OCI-LY7 (cell line): ENCODE data around the gene MAPRE3. TPM values are rescaled to one million over a fixed set of nuclear protein-coding genes. Genes with fewer than 3 reads are reported as not detected.

Source experiments
- BruUV-seq: library from RNA; stranded (reverse); fragments of 400-500 nt; replicated peaks from 2 replicates; lab custom pipeline; 2021; lab: Mats Ljungman, UMichigan
- CTCF ChIA-PET: fragments of 300-600 bp; sonication (Branson Sonifier 250); formaldehyde crosslinking; loops from one replicate; lab custom pipeline; 2022; ENCODE audit warnings: antibody characterized with exemption; ENCODE audit not compliant: unreplicated experiment; lab: Charles Lee
- POLR2A ChIA-PET: fragments of 300-600 bp; sonication (Branson Sonifier 250); formaldehyde crosslinking; loops from one replicate; lab custom pipeline; 2022; ENCODE audit warnings: antibody characterized with exemption; lab: Charles Lee
- DNase-seq: peaks from one replicate; pipeline ENCODE4 v3.0.0-alpha.2; 2015; ENCODE audit warnings: low spot score
- H2AFZ ChIP-seq: fragments of 200-600 bp; sonication (generic), shearing (Covaris generic); 2 replicates; pipeline ENCODE4 v1.6.1; 2014; ENCODE audit warnings: mild to moderate bottlenecking, antibody characterized with exemption, low read length, moderate library complexity
- H3K27ac ChIP-seq: fragments of 200-600 bp; sonication (generic); 2 replicates; pipeline ENCODE4 v1.5.1; 2014; ENCODE audit warnings: mixed run types, low read depth, mild to moderate bottlenecking, moderate library complexity, low read length, inconsistent platforms; ENCODE audit not compliant: poor library complexity, severe bottlenecking
- H3K36me3 ChIP-seq: fragments of 200-600 bp; sonication (generic); 2 replicates; pipeline ENCODE4 v1.6.1; 2014; ENCODE audit warnings: mild to moderate bottlenecking, antibody characterized with exemption, low read length, moderate library complexity, mixed read lengths; ENCODE audit not compliant: insufficient read depth
- H3K4me1 ChIP-seq: fragments of 200-600 bp; sonication (generic); 2 replicates; pipeline ENCODE4 v1.5.1; 2014; ENCODE audit warnings: mild to moderate bottlenecking, low read length; ENCODE audit not compliant: insufficient read depth, poor library complexity, severe bottlenecking
- H3K4me2 ChIP-seq: fragments of 200-600 bp; sonication (generic); 2 replicates; pipeline ENCODE4 v1.6.1; 2014; ENCODE audit warnings: mild to moderate bottlenecking, low read length
- H3K4me3 ChIP-seq: fragments of 200-600 bp; sonication (generic); 2 replicates; pipeline ENCODE4 v1.5.1; 2014; ENCODE audit warnings: mild to moderate bottlenecking, low read depth, low read length; ENCODE audit not compliant: poor library complexity, severe bottlenecking
- H3K79me2 ChIP-seq: fragments of 200-600 bp; sonication (generic); 2 replicates; pipeline ENCODE4 v1.6.1; 2016; ENCODE audit warnings: low read depth, mild to moderate bottlenecking, low read length, moderate library complexity, mixed read lengths; ENCODE audit not compliant: insufficient read depth
- H3K9me2 ChIP-seq: fragments of 200-600 bp; sonication (generic); 2 replicates; pipeline ENCODE4 v1.6.1; 2016; ENCODE audit warnings: mild to moderate bottlenecking, low read length, mixed read lengths; ENCODE audit not compliant: insufficient read depth
- H3K9me3 ChIP-seq: fragments of 200-600 bp; sonication (generic); 2 replicates; pipeline ENCODE4 v1.6.1; 2014; ENCODE audit warnings: mild to moderate bottlenecking, mixed run types, low read length, mixed read lengths
- H4K20me1 ChIP-seq: fragments of 200-600 bp; sonication (generic); 2 replicates; pipeline ENCODE4 v1.6.1; 2014; ENCODE audit warnings: mild to moderate bottlenecking, antibody characterized with exemption, low read length, moderate library complexity, mixed read lengths; ENCODE audit not compliant: insufficient read depth
- CTCF ChIP-seq: fragments of 200-600 bp; sonication (generic); conservative IDR thresholded peaks from 2 replicates; pipeline ENCODE4 v1.5.1; 2014; ENCODE audit warnings: mild to moderate bottlenecking, antibody characterized with exemption, low read length, moderate library complexity, mixed read lengths
- EZH2phosphoT487 ChIP-seq: fragments of 200-600 bp; sonication (generic); IDR thresholded peaks from 2 replicates; pipeline ENCODE4 v1.6.1; 2018; ENCODE audit warnings: low read depth, borderline replicate concordance, mild to moderate bottlenecking, mixed run types, antibody characterized with exemption, low read length, moderate library complexity, mixed read lengths
- intact Hi-C: fragments of 100-400 bp; cut with micrococcal nuclease; formaldehyde crosslinking; loops from one replicate; pipeline ENCODE4 v1.10.0; 2022; ENCODE audit not compliant: unreplicated experiment
- total RNA-seq, 2 experiments: library from RNA; depleted of rRNA in 1 of 2; stranded (reverse); fragments of >200 nt in 1 of 2; shearing (Covaris generic) in 1 of 2; gene quantifications; 2 replicates each; pipeline ENCODE4 v1.2.3, GENCODE V29; 2014 to 2022

MAPRE3 gene
- total RNA-seq, 2 experiments from 2014 or later: not detected

DNA sequence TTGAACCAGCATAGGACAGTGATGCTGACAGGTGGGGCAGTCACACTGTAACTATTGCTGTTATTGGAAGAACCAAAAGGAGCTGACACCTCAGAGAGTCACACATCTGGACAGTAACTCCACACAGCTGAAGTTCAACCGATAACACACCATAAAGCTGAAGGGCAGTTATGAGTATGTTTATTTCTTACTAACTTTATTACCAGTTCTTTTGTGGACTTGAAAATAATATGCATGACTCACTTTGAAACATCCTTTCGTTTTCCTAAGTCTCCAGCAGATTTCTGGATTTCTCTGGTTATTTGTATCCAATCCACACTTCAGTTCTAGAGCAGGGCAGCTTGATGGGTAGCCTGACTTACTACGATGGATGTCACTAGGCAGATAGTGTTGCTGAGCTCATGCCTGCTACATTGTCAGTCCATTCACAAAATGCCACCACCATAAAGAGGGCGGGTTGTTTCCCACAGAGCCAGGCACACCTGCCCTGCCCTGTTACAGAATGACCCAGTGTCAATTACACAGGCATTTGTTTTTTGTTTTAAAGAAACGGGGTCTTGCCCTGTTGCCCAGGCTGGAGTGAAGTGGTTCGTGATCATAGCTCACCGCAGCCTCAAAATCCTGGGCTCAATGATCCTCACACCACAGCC is 72.7 kb downstream of the MAPRE3 start:
- BruUV-seq: no TSS peak
- Histone ChIP-seq H3K9me2 (no peaks in the 10 kb centered on the region), H3K27ac (no peak overlapping the region), H3K36me3 (peaks cover 52% of the 10 kb centered on the region), H3K4me2 (no peak overlapping the region), H3K4me1 (peaks cover 25% of the 10 kb centered on the region), H2AFZ (no peak overlapping the region), H3K4me3 (no peak overlapping the region), H3K9me3 (no peaks in the 10 kb centered on the region), H4K20me1 (no peaks in the 10 kb centered on the region), H3K79me2 (no peaks in the 10 kb centered on the region)
- ChIA-PET CTCF (no interaction called here), POLR2A (interaction anchor here (1.2 kb wide), 1 partner anchor 43 kb away, joined by 3 read pairs; no protein-coding TSS in a partner anchor)
- intact Hi-C loops: no loop called here
- TF ChIP-seq CTCF: no peak
- no peak for TF ChIP-seq EZH2phosphoT487
- DNase-seq: no peak

DNA sequence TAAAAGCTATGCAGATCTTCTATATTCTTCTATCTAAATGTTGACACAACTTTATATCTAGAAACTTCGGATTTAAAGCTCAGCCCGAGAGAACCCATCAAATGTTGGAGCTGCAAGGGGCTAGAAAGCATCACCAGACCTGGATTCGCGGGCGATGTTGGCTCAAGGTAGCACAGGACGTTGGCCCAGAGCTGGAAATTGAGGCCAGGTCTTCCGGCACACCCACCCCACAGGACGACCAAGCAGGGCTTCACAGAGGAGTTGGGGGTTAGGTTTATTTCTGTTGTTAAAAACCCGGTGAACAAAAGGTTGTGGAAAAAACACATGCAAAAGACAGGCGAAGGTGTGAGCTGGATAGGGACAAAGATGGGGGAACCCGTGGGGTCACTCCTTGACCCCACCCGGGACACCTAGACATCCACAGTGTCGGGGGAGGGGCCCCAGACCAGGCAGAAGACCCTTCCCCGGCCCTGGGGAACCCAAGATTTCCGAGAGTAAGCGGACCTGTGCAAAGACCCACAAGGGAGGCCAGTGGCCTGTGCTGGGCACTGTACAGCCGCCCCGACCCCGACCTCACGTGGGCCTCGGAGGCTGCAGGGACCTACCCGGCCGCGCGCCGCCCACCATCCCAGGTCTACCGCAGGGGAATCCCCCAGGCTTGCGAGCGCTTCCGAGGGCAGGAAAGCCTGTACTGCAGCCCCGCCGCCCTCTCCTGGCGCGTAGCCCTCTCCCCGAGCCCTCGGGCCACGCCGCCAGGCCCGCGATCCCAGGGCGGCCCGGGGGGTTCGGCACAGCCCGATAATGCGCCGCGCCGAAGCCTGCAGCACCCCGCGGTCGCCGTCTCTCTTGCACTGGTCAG is 79.2 kb downstream of the MAPRE3 start:
- no TSS peak for BruUV-seq
- CTCF ChIA-PET: no interaction called here

More for the DNA sequence above, 79.2 kb downstream of the MAPRE3 start:
- H3K36me3 ChIP-seq: peaks cover 16% of the 10 kb centered on the region; the same call in 1 of the 2 replicates
- H3K4me2 ChIP-seq: peak overlapping the region; percentile 90
- peak overlapping the region; percentile 90 for H3K4me3 ChIP-seq
- intact Hi-C loops: loop anchor here (1.0 to 5.0 kb wide), 3 partner anchors 17 to 307 kb away; partner anchors contain the start of genes GTF3C2 and TMEM214
- POLR2A ChIA-PET: interaction anchor here (0.6 to 3.5 kb wide), 9 partner anchors 8 to 397 kb away, joined by 3 to 29 read pairs (median 6); partner anchors contain the start of genes OST4 and TMEM214
- peak overlapping the region; percentile 89 for H3K27ac ChIP-seq
- H3K79me2 ChIP-seq: no peaks in the 10 kb centered on the region
- no peaks in the 10 kb centered on the region for H3K9me3 ChIP-seq
- H3K4me1 ChIP-seq: peaks cover 20% of the 10 kb centered on the region
- H3K9me2 ChIP-seq: no peaks in the 10 kb centered on the region
- no peaks in the 10 kb centered on the region for H4K20me1 ChIP-seq
- peak; percentile 61 for DNase-seq
- TF ChIP-seq EZH2phosphoT487 (no peak), CTCF (no peak)
- H2AFZ ChIP-seq: peak overlapping the region; percentile 84
